HG03565 (cell line): ENCODE data around the gene NUDT2.
"Not testable (repeated sequence)": the region's sequence is repeated elsewhere in the genome, so short reads cannot be mapped to it uniquely, and the experiment has no call there.

Experiments
- ATAC-seq: cut with Tn5 transposase; IDR thresholded peaks from one replicate; pipeline ENCODE4 v1.9.1; 2021; ENCODE audit warnings: mild to moderate bottlenecking, moderate library complexity; ENCODE audit not compliant: unreplicated experiment

Gene NUDT2

DNA sequence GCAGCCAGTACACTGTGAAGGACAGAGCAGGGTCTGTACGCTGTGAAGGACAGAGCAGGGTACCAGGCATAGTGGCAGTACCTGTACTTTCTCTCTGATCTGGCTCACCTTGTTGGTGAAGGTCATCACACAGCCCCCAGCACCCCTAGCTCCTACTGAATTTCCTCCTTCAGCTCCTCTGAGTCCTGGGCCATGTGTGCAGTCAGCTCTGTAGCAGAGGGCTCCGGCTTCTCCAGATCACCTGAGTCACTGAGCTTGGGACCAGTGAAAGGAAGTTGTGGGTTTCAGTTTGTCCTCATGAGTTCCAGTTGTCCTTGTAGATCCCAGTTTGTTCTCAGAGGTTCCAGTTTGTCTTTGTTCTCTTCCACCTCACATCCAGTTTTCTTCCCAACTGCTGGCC is 5.5 kb downstream of the NUDT2 start:
- ATAC-seq = no peak

DNA sequence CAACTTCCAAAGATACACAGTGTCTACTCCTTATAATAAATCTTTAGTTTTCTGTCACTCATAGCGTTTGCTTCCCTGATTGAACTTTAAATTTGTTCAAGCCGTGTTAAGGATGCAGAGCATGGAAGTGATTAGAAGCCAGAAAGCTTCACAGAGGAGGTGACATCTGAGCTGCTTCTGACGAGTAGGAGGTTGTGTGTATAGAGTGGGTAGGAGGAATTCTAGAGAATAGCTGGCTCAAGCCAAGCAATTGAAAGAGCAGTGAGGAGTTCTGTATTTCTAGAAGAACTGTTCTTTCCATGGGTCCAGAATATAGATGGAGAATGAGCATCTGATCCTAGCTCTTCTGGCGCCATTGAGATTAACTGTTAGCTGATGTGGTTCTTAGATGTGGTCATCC is 6.0 kb downstream of the NUDT2 start:
- ATAC-seq = no peak

DNA sequence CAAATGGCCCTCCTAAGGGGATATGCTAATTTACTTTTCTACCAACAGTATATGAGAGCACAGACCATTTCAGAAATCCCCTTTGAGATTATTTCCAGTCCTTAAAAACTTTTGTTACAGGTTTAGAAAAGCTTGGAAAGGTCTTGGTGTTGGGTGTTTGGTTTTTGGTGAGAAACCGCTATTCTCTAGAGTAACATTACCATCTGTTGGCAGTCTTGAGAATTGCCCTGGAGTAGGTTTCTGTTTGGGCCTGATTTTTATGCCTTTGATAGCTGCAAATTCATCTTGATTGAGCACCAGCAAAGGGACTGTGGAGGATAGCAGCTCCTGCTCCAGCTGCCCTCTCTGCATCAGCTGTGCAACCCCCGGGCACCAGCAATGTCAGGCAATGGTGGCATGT is 8.0 kb downstream of the NUDT2 start:
- no peak for ATAC-seq

DNA sequence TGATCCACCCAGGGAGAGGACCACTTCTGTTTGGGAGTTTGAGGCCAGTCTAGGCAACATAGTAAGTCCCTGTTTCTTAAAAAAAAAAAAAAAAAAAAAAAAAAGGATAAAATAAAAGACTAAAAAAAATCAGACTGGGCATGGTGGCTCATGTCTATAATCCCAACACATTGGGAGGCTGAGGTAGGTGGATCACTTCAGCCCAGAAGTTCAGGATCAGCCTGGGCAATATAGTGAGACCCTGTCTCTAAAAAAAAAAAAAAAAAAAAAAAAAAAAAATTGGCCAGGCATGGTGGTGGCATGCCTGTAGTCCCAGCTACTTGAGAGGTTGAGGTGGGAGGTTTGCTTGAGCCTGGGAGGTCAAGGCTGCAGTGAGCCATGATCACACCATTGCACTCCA is 8.7 kb downstream of the NUDT2 start:
- ATAC-seq = not testable (repeated sequence)

DNA sequence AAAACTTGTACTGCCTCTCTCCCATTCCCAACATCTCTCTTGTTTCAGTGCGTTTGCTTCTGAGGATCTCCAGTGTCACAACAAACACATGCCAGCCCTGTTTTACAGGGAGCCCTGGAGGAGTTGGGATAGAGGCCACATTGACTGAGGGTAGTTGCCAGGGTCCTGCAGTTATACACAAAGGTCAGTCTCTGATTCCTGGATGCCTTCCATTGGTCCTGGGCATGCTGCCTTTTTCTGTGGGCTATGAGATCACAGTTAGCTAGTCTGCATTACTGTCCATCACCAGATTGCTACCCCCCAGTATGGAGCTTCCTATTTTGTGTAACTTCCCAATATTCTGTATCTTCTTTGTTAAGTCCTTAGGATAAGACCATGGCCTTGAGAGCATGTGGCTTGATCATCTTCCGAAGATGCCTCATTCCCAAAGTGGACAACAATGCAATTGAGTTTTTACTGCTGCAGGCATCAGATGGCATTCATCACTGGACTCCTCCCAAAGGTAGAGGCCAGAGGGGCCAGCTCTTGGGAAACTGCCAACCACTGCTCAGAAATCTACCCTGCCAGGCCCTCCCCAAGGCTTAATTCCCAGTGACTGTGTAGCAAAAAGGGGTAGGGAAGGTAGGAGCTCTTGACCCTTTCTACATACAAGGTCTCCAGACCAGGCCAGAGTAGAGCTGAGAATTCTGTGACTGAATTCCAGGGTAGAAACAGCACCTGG is 9.5 kb downstream of the NUDT2 start:
- ATAC-seq = no peak

DNA sequence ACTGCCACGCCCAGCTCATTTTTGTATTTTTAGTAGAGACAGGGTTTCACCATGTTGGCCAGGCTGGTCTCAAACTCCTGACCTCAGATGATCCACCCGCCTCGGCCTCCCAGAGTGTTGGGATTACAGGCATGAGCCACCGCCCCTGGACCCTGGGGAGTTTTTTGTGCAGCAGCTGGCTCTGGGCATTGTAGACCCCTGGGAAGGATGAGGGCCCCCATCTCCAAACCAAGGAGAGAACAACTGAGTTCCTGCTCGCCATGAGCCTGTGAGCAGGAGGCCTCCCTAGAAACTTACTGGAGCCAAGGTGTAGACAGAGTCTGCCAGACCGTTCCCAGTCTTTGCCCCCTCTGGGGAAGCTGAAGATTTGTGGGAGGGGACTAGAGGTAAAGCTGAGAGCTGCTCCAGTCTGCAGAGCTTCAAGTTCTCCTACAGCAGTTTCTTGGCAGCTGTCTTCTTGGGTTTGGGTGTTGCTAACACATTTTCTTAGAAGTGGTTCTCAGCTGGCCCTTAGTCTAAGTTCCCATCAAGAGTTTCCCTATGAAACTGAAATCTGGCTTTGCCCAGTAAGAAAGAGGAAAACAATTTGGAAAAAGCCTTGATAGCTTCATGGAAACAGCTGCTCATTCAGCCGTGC is 12.4 kb downstream of the NUDT2 start:
- ATAC-seq = no peak

DNA sequence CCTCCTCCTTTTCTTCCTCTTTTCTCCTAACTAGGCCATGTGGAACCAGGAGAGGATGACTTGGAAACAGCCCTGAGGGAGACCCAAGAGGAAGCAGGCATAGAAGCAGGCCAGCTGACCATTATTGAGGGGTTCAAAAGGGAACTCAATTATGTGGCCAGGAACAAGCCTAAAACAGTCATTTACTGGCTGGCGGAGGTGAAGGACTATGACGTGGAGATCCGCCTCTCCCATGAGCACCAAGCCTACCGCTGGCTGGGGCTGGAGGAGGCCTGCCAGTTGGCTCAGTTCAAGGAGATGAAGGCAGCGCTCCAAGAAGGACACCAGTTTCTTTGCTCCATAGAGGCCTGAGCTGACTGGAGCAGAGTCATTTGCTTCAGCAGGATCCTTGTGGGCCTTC is 13.7 kb downstream of the NUDT2 start:
- ATAC-seq = no peak

DNA sequence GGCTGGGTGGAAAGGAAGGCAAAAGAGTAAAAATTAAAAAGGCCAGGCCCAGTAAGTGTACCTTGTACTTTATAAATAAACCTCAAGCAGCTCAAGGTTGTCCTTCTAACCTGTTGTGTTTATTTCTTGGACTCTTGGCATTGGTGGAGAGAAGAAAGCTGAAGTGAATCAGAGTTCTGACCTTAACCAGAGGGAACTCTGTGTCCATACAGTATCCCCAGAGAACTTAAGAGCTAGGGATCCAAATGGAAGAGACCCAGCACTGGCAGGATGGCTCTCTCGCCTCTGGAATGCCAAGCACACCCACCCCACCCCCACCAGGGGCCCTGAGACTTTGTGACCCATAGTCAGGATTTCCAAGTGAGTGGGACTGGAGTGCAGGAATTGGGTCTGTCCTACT is 14.2 kb downstream of the NUDT2 start:
- no peak for ATAC-seq

DNA sequence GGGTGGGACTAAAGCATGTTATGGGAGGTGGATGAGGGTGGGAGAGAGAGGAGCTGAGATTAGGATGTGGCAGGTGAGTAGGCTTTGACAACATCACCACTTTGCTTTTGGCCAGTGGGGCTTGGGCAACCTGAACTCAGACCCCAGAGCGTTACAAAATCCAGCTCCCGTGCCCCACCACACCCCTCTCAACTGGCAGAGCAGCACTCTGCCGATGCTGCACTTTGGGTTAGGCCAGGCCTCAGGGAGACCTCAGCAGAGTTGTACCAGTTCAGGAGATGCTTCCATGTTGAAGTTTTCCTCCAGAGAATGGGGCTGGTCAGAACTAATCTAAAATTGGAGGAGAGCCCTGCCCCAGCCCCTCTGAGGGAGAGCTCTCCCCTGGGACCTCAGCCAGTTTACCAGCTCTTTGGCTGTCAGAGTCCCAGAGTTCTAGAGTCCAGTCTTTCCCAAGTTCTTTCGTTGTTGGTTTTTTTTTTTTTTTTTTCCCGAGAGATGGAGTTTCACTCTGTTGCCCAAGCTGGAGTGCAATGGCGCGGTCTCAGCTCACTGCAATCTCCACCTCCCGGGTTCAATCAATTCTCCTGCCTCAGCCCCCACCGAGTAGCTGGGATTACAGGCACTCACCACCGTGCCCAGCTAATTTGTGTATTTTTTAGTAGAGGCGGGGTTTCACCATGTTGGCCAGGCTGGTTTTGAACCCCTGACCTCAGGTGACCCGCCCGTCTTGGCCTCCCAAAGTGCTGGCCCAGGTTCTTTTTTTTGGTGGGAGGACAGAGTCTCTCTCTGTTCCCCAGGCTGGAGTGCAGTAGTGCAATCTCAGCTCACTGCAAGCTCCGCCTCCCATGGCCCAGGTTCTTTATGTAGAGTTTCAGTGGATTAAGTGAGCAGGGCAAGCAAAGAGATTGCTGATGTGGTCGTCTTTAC is 17.8 kb downstream of the NUDT2 start:
- no peak for ATAC-seq

DNA sequence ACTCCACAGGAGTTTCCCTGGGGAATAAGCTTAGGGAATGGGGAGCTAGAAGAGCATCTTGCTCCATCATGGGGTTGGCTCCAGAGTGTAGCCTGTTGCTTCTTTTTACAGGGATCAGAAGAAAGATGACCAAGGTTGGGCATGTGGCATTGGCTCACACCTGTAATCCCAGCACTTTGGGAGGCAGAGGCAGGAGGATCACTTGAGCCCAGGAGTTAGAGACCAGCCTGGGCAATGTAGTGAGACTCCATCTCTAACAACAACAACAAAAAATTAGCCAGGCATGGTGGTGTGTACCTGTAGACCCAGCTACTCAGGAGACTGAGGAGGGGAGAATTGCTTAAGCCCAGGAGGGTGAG is 18.4 kb downstream of the NUDT2 start:
- no peak for ATAC-seq

DNA sequence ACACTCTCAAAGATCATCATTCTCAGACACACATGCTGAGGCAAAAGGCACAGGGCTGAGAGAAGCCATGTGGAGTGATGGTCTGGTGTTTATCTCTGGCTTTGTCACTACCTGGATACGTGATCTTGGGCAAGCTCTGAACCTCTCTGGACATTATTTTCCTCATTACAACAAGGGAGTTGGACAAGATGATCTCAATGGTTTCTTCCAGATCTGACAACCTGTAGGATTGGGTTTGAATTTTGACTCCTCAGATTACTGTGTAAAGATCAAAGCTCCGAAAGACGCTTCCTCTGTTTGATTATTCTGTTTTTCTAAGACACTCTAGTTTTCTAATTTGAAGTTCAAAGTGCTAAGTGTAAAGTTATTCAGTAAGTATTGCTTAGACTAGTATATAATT is 20.0 kb downstream of the NUDT2 start:
- no peak for ATAC-seq

DNA sequence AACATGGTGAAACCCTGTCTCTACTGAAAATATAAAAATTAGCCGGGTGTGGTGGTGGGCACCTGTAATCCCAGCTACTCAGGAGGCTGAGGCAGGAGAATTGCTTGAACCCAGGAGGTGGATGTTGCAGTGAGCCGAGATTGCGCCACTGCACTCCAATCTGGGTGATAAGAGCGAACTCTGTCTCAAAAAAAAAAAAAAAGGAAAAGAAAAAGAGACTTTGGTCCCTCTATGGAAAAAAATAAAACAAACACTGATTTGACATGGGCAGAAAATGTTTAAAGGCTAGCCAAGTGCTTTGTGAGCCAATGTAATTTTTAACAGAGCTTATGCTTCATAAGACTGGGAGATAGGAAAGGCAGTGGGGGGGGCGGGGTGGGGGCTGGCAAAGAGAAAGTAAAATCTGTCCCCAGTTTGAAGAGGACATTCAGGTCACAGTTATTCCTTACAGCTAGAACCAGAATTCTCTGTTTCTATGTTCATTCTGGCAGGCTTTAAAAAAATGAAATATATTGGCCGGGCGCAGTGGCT is 22.8 kb downstream of the NUDT2 start:
- ATAC-seq = not testable (repeated sequence)

DNA sequence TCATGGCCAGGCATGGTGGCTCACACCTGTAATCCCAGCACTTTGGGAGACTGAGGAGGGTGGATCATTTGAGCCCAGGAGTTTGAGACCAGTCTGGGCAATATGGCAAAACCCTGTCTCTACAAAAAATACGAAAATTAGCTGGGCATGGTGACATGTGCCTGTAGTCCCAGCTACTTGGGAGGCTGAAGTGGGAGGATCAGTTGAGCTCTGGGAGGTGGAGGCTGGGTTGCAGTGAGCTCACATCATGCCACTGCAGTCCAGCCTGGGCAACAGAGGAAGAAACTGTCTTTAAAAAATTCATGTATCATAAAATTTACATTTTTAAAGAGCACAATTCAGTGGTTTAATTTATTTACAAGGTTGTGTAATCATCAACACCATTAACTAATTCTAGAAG is 23.6 kb downstream of the NUDT2 start:
- not testable (repeated sequence) for ATAC-seq

DNA sequence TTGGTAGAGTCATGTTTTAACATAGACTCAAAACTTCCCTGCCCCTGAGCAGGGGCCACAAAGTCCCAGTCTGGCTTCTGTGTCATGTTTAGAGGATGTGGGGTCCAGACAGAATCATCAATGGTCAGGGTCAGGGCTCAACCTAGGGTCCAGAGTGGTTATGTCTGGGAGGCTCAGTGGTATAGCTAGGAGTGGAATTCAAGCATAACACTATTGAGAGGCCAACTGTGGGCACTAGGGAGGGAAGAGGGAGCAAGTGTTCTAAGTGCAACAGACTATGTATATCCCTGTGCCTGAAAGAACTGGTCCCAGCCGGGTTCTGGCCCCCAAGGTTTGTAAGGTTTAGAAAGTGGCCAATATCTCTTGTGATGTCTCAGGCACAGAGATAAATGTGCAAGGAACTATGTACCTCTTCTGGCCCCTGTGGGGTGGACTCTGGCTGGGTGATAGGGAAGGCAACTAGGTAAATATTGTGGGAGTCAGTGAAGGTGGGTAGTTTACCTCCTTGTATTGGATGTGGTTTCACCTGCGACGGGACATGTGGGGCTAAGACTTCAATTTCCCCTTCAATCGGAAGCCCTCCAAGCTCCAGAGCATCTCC is 33.3 kb downstream of the NUDT2 start:
- ATAC-seq = no peak

DNA sequence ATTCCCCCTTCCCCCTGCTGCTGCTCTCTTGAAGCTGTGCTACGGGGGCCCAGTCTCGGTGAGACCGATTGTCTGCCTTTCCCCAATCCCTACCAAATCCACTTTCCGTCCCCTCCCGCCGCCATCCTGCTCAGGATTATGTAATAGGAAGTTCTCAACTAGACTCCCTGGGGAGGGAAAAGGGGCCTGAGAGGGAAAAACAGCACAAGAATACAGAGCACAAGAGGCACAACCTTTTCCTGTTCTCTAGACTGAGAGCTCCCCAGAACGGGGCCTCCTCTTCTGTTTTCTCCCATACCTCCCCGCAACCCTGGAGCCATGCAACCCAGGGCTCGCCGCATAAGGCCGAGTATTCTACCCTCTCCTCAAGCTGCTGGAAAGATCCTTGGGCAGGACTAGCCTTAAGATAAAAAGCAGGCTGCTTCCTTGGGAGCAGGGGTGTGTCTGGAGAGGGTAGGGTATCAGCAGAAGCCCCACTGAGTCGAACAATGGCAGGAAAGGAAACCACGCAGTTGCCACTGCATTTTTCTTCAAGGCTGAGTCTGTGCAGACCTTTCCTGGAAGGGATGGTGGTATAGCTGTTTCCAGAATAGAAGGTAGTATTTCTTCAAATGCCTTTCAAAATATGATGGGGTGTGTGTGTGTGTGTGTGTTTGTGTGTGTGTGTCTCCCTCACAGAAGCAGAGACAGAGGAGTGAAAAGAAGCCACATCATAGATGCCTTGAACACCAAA is 34.4 kb downstream of the NUDT2 start:
- no peak for ATAC-seq

DNA sequence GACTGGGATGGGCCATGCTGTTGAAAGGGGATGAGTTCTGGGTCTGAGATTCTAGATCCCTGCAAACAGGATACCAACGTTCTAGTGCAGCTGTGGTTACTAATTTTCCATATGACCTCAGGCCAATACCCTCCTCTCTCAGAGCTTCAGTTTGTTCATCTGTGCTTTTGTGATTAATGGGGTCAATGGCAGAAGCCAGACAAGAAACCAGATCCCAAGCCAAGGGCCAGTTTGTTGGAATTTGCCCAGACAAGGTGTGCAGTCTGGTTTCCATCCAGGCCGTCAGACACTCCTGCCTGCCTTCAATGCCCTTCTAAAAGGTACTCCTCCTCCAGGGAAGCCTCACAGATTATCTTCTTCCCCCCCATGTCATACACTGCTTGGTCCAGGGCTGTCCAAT is 35.9 kb downstream of the NUDT2 start:
- ATAC-seq = no peak

DNA sequence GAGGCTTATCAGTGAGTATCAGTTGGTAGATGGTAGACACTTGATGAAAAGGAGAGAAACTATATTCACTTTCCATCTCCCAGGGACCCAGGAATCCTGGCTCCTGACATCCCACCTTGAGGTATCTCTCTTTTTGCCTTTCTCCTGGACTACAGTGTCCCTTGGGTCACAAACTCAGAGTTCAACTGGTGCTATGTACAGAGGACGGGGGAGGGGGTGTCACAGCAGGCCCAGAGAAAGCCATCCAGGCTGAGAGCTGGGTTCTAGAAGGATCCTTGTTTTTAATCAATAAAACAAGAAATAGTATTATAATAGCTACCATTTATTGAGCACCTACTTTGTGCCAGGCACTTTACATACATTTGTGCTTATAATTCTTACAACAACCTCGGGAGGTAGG is 37.0 kb downstream of the NUDT2 start:
- ATAC-seq = no peak

DNA sequence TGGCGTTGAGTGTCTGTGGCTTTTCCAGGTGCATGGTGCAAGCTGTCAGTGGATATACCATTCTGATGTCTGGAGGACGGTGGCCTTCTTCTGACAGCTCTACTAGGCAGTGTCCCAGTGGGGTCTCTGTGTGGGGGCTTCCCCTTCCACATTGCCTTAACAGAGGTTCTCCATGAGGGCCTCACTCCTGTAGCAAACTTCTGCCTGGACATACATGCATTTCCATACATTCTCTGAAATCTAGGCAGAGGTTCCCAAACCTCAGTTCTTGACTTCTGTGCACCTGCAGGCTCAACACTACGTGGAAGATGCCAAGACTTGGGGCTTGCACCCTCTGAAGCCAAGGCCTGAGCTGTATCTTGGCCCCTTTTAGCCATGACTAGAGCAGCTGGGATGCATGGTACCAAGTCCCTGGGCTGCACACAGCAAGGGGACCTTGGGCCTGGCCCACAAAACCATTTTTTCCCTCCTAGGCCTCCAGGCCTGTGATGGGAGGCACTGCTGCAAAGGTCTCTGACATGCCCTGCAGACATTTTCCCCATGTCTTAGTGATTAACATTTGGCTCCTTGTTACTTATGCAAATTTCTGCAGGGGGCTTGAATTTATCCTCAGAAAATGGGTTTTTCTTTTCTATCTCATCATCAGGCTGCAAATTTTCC is 38.5 kb downstream of the NUDT2 start:
- not testable (repeated sequence) for ATAC-seq

DNA sequence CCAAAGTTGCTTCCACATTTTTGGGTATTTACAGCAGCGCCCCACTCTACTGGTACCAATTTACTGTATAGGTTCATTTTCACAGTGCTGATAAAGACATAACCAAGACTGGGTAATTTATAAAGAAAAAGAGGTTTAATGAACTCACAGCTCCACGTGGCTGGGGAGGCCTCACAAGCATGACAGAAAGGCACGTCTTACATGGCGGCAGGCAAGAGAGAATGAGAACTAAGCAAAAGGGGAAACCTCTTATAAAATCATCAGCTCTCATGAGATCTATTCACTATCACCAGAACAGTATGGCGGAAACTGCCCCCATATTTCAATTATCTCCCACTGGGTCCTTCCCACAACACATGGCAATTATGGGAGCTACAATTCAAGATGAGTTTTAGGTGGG is 39.4 kb downstream of the NUDT2 start:
- ATAC-seq = not testable (repeated sequence)

DNA sequence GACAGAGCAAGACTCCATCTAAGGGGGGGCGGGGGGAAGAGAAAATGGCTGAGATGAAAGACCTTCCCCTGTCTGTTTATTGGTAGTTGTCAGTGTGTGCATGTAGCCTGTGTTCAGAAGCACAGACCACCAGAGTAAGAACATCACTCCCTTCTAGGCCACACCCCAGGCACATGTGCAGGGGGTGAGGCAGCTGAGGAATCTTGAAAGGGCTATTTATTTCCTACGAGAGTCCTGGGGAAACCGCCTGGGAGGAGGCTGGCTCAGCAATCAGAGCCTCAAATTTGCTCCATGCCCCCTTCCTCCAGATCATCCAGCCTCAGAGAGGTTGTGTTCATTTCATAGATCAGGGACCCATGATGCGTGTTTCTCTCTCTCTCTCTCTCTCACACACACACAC is 40.3 kb downstream of the NUDT2 start:
- ATAC-seq = no peak
